Epithelial cell of esophagus (primary cell): Measurements from ENCODE around the gene PRELP.

Experiments used
- DNase-seq: peaks from one replicate; pipeline ENCODE4 v3.0.0; 2010; ENCODE audit warnings: low read depth
- H3K4me3 ChIP-seq: 2 replicates; pipeline ENCODE4 v1.5.1; 2011; ENCODE audit warnings: mild to moderate bottlenecking, low read length, control low read depth
- CTCF ChIP-seq: IDR thresholded peaks from 2 replicates; pipeline ENCODE4 v1.5.1; 2011; ENCODE audit warnings: low read depth, mild to moderate bottlenecking, low read length, control low read depth, inconsistent platforms; ENCODE audit not compliant: insufficient read depth; ENCODE audit errors: missing control alignments

Gene PRELP

DNA sequence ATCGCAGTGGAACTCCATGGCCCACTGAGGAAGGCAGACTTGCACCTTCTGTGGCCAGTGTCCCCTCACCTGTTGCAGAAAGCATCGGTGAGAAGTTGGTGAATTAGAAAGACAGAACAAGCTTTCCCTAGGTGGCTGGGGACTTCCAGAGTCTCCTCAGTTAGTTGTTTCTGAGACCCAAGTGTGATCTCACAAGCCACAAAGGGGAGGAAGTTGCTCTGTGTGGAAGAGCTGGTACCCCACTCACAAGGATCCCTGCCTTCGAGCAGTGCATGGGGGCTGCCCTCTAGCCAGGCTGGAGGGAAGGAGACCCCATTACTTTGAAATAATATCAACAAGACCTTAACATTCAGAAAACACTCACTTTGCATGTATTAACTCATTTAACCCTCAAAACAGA, 2.1 kb downstream of the PRELP start:
- H3K4me3 ChIP-seq: no peak overlapping the region
- no peak for TF ChIP-seq CTCF
- DNase-seq: no peak

GRCh38 chr1:203478231-203478630, 2.6 kb downstream of the PRELP start:
- no peak for TF ChIP-seq CTCF
- no peak for DNase-seq
- H3K4me3 ChIP-seq: no peak overlapping the region

DNA sequence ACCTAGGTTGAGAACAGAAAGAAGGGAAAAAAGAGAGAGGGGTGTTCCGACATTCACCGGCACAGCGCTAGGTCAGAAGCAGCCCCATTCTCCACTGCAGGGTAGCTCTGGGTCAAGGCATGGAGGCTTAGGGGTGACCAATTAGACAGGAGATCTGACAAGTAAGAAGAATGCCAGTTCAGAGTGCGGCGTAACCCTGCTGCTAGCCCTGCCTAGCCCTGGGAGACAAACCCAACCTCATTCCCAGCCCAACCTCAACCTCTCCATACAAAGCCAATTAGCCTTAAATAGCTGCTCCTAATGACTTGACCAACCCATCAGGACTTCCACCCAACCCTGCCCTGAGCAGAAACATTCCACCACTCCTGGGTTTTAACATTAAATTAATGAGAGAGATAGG, 3.4 kb downstream of the PRELP start:
- TF ChIP-seq CTCF: no peak
- DNase-seq: no peak
- H3K4me3 ChIP-seq: no peak overlapping the region

GRCh38 chr1:203479646-203480045, 4.0 kb downstream of the PRELP start:
- no peak overlapping the region for H3K4me3 ChIP-seq
- no peak for DNase-seq
- TF ChIP-seq CTCF: no peak

DNA sequence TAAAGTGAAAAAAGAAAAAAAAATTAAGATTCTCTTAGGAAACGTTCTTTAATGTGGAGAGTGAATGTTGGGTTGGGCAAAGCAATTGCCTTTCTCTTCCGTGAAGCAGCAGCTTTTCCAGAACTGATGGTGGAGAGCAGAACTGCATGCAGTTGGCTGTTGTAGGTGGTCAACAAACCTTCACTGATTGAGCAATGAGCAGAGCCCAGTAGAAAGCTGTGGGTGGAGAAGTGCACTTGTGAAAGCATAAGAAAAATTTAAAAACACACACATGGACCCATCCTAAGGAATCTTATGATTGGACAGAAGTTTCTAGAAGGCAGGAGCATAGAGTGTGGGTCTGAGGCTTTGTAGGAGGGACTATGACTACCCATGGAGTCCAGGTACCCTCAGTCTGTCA, 4.5 kb downstream of the PRELP start:
- no peak overlapping the region for H3K4me3 ChIP-seq
- no peak for TF ChIP-seq CTCF
- no peak for DNase-seq

DNA sequence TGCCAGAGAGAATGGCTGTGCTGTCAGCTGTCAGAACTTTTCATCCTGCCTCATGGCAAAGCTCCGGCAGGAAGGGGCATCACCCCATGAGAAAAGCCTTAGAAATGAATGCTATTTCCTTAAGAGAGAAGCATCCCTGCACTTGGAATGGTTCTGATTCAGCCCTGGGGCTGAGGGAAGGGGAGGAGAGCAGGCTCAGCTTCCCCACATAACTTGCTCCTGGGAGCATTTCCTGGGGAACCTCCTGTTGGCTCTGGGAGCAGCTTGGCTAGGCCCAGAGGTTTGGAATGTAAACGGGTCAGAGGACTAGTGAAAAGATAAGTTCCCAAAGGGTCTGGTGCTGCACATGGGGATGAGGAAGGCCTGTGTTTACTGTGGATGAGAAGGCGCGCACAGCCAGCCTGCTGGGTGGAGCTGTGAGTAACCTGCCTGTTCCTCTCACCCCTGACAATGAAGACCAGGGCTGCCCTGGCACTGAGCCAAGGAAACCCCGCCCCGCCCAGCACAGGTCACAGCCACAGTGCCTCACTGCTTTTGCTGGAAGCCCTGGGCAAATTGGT, 5.0 kb downstream of the PRELP start:
- DNase-seq: peak; percentile 92
- no peak for TF ChIP-seq CTCF
- no peak overlapping the region for H3K4me3 ChIP-seq

GRCh38 chr1:203481196-203481595, 5.6 kb downstream of the PRELP start:
- H3K4me3 ChIP-seq: no peak overlapping the region
- TF ChIP-seq CTCF: no peak
- DNase-seq: no peak
